ENCODE results near the gene C9orf152.

C9orf152 gene

GRCh38 chr9:110244616-110245015, 36.7 kb upstream of the C9orf152 start (continued):
- no peak for TF ChIP-seq ISL1 (CRISPR knock-in tag; IDR thresholded peaks at IDR 0.05)
- no peak for TF ChIP-seq ZFP3 (CRISPR knock-in tag; IDR thresholded peaks at IDR 0.05)
- TF ChIP-seq OSR1 (CRISPR knock-in tag; IDR thresholded peaks at IDR 0.05) = no peak
- TF ChIP-seq ZNF565 (CRISPR knock-in tag; conservative IDR thresholded peaks at IDR 0.05; ENCODE audit: low read depth) = no peak
- TF ChIP-seq ZFP30 (CRISPR knock-in tag; IDR thresholded peaks at IDR 0.05) = no peak

GRCh38 chr9:110241858-110242321, 33.9 kb upstream of the C9orf152 start:
- no peak; the same call in 2 of the 3 replicates for ATAC-seq
- TF ChIP-seq ISL1 (CRISPR knock-in tag; IDR thresholded peaks at IDR 0.05) = no peak
- no peak for TF ChIP-seq OSR1 (CRISPR knock-in tag; IDR thresholded peaks at IDR 0.05)
- TF ChIP-seq, protein P1, sequence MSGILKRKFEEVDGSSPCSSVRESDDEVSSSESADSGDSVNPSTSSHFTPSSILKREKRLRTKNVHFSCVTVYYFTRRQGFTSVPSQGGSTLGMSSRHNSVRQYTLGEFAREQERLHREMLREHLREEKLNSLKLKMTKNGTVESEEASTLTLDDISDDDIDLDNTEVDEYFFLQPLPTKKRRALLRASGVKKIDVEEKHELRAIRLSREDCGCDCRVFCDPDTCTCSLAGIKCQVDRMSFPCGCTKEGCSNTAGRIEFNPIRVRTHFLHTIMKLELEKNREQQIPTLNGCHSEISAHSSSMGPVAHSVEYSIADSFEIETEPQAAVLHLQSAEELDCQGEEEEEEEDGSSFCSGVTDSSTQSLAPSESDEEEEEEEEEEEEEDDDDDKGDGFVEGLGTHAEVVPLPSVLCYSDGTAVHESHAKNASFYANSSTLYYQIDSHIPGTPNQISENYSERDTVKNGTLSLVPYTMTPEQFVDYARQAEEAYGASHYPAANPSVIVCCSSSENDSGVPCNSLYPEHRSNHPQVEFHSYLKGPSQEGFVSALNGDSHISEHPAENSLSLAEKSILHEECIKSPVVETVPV (CRISPR knock-in tag; IDR thresholded peaks at IDR 0.05) = no peak
- no peak for TF ChIP-seq RARB (CRISPR knock-in tag; IDR thresholded peaks at IDR 0.05)
- no peak for TF ChIP-seq ZFP30 (CRISPR knock-in tag; IDR thresholded peaks at IDR 0.05)
- TF ChIP-seq ZC3H10 (CRISPR knock-in tag; IDR thresholded peaks at IDR 0.05) = no peak
- TF ChIP-seq, protein P2, sequence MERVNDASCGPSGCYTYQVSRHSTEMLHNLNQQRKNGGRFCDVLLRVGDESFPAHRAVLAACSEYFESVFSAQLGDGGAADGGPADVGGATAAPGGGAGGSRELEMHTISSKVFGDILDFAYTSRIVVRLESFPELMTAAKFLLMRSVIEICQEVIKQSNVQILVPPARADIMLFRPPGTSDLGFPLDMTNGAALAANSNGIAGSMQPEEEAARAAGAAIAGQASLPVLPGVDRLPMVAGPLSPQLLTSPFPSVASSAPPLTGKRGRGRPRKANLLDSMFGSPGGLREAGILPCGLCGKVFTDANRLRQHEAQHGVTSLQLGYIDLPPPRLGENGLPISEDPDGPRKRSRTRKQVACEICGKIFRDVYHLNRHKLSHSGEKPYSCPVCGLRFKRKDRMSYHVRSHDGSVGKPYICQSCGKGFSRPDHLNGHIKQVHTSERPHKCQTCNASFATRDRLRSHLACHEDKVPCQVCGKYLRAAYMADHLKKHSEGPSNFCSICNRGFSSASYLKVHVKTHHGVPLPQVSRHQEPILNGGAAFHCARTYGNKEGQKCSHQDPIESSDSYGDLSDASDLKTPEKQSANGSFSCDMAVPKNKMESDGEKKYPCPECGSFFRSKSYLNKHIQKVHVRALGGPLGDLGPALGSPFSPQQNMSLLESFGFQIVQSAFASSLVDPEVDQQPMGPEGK (CRISPR knock-in tag; IDR thresholded peaks at IDR 0.05; ENCODE audit: borderline replicate concordance) = no peak
- TF ChIP-seq, protein P3, sequence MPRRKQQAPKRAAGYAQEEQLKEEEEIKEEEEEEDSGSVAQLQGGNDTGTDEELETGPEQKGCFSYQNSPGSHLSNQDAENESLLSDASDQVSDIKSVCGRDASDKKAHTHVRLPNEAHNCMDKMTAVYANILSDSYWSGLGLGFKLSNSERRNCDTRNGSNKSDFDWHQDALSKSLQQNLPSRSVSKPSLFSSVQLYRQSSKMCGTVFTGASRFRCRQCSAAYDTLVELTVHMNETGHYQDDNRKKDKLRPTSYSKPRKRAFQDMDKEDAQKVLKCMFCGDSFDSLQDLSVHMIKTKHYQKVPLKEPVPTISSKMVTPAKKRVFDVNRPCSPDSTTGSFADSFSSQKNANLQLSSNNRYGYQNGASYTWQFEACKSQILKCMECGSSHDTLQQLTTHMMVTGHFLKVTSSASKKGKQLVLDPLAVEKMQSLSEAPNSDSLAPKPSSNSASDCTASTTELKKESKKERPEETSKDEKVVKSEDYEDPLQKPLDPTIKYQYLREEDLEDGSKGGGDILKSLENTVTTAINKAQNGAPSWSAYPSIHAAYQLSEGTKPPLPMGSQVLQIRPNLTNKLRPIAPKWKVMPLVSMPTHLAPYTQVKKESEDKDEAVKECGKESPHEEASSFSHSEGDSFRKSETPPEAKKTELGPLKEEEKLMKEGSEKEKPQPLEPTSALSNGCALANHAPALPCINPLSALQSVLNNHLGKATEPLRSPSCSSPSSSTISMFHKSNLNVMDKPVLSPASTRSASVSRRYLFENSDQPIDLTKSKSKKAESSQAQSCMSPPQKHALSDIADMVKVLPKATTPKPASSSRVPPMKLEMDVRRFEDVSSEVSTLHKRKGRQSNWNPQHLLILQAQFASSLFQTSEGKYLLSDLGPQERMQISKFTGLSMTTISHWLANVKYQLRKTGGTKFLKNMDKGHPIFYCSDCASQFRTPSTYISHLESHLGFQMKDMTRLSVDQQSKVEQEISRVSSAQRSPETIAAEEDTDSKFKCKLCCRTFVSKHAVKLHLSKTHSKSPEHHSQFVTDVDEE (CRISPR knock-in tag; IDR thresholded peaks at IDR 0.05) = no peak
- no peak for TF ChIP-seq PPARA (CRISPR knock-in tag; IDR thresholded peaks at IDR 0.05; ENCODE audit: borderline replicate concordance)
- no peak for TF ChIP-seq TCF4 (CRISPR knock-in tag; IDR thresholded peaks at IDR 0.05; ENCODE audit: borderline replicate concordance)
- TF ChIP-seq, protein P4, sequence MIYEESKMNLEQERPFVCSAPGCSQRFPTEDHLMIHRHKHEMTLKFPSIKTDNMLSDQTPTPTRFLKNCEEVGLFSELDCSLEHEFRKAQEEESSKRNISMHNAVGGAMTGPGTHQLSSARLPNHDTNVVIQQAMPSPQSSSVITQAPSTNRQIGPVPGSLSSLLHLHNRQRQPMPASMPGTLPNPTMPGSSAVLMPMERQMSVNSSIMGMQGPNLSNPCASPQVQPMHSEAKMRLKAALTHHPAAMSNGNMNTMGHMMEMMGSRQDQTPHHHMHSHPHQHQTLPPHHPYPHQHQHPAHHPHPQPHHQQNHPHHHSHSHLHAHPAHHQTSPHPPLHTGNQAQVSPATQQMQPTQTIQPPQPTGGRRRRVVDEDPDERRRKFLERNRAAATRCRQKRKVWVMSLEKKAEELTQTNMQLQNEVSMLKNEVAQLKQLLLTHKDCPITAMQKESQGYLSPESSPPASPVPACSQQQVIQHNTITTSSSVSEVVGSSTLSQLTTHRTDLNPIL (CRISPR knock-in tag; IDR thresholded peaks at IDR 0.05; ENCODE audit: low read depth) = no peak
- TF ChIP-seq, protein P5, sequence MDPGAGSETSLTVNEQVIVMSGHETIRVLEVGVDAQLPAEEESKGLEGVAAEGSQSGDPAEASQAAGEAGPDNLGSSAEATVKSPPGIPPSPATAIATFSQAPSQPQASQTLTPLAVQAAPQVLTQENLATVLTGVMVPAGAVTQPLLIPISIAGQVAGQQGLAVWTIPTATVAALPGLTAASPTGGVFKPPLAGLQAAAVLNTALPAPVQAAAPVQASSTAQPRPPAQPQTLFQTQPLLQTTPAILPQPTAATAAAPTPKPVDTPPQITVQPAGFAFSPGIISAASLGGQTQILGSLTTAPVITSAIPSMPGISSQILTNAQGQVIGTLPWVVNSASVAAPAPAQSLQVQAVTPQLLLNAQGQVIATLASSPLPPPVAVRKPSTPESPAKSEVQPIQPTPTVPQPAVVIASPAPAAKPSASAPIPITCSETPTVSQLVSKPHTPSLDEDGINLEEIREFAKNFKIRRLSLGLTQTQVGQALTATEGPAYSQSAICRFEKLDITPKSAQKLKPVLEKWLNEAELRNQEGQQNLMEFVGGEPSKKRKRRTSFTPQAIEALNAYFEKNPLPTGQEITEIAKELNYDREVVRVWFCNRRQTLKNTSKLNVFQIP (CRISPR knock-in tag; IDR thresholded peaks at IDR 0.05; ENCODE audit: borderline replicate concordance, low read depth) = no peak
- no peak for TF ChIP-seq ZFP3 (CRISPR knock-in tag; IDR thresholded peaks at IDR 0.05)
- no peak for TF ChIP-seq TOX (CRISPR knock-in tag; IDR thresholded peaks at IDR 0.05; ENCODE audit: borderline replicate concordance)
- TF ChIP-seq GLIS3 (CRISPR knock-in tag; IDR thresholded peaks at IDR 0.05) = no peak
- TF ChIP-seq ZNF8 (CRISPR knock-in tag; IDR thresholded peaks at IDR 0.05) = no peak
- no peak for TF ChIP-seq SNAI2 (CRISPR knock-in tag; IDR thresholded peaks at IDR 0.05)
- TF ChIP-seq BACH2 (CRISPR knock-in tag; IDR thresholded peaks at IDR 0.05; ENCODE audit: borderline replicate concordance) = no peak
- TF ChIP-seq ZNF70 (CRISPR knock-in tag; IDR thresholded peaks at IDR 0.05) = no peak
- TF ChIP-seq CSDC2 (CRISPR knock-in tag; IDR thresholded peaks at IDR 0.05) = no peak

- no peak for ATAC-seq
- no peak for TF ChIP-seq ZNF8 (CRISPR knock-in tag; IDR thresholded peaks at IDR 0.05)
- TF ChIP-seq SNAI2 (CRISPR knock-in tag; IDR thresholded peaks at IDR 0.05) = no peak
- no peak for TF ChIP-seq ZNF70 (CRISPR knock-in tag; IDR thresholded peaks at IDR 0.05)
- TF ChIP-seq ZC3H10 (CRISPR knock-in tag; IDR thresholded peaks at IDR 0.05) = no peak
- no peak for TF ChIP-seq ESRRG (CRISPR knock-in tag; IDR thresholded peaks at IDR 0.05)
- TF ChIP-seq TCF4 (CRISPR knock-in tag; IDR thresholded peaks at IDR 0.05; ENCODE audit: borderline replicate concordance) = no peak
- no peak for TF ChIP-seq GLIS3 (CRISPR knock-in tag; IDR thresholded peaks at IDR 0.05)
- TF ChIP-seq CSDC2 (CRISPR knock-in tag; IDR thresholded peaks at IDR 0.05) = no peak
- TF ChIP-seq, protein P3 (CRISPR knock-in tag; IDR thresholded peaks at IDR 0.05) = no peak
These were observed 33.4 kb upstream of the C9orf152 start for GRCh38 chr9:110241260-110241857.

Data from SK-N-SH treated with all-trans-retinoic acid at 6 μM for 48 hours (cell line).